OCI-LY3 (cell line): Measurements from ENCODE around the gene OR6T1.

Experiments used
- EZH2phosphoT487 ChIP-seq: fragments of 200-600 bp; shearing (Covaris generic); IDR thresholded peaks from 2 replicates; pipeline ENCODE4 v1.6.1; 2018; ENCODE audit warnings: antibody characterized with exemption, mixed run types, low read depth
- TF ChIP-seq, protein P1 (sequence below): fragments of 200-600, 300-600 bp; sonication (generic); IDR thresholded peaks from 2 replicates; pipeline ENCODE4 v1.5.1; 2014; ENCODE audit warnings: antibody characterized with exemption, low read length, low read depth

- TF ChIP-seq, protein P1, sequence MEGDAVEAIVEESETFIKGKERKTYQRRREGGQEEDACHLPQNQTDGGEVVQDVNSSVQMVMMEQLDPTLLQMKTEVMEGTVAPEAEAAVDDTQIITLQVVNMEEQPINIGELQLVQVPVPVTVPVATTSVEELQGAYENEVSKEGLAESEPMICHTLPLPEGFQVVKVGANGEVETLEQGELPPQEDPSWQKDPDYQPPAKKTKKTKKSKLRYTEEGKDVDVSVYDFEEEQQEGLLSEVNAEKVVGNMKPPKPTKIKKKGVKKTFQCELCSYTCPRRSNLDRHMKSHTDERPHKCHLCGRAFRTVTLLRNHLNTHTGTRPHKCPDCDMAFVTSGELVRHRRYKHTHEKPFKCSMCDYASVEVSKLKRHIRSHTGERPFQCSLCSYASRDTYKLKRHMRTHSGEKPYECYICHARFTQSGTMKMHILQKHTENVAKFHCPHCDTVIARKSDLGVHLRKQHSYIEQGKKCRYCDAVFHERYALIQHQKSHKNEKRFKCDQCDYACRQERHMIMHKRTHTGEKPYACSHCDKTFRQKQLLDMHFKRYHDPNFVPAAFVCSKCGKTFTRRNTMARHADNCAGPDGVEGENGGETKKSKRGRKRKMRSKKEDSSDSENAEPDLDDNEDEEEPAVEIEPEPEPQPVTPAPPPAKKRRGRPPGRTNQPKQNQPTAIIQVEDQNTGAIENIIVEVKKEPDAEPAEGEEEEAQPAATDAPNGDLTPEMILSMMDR: no peak
- TF ChIP-seq EZH2phosphoT487: no peak
Measured at GRCh38 chr11:123939317-123939716, 4.3 kb downstream of the OR6T1 start, which contains the start of gene OR4D5.
